A549 (cell line): ENCODE results near the gene TBC1D14.

ENCODE experiments used
- BHLHE40 ChIP-seq: IDR thresholded peaks from 2 replicates; pipeline ENCODE4 v1.6.1; 2012; ENCODE audit warnings: low read depth, low read length, inconsistent platforms
- CEBPB ChIP-seq, 2 experiments: fragments of >200 bp in 1 of 2; sonication (Bioruptor Twin) in 1 of 2; formaldehyde crosslinking in 1 of 2; IDR thresholded peaks; 2 replicates each; pipeline ENCODE4 v1.6.1; 2012 to 2016
- CHD4 ChIP-seq: fragments of 200-600 bp; sonication (generic); IDR thresholded peaks from 2 replicates; pipeline ENCODE4 v1.6.1; 2016; ENCODE audit warnings: antibody characterized with exemption, mild to moderate bottlenecking, borderline replicate concordance
- CTCF ChIP-seq: fragments of >200 bp; sonication (Bioruptor Twin); formaldehyde crosslinking; IDR thresholded peaks from 3 replicates; pipeline ENCODE4 v1.5.1; 2016
- ESRRA ChIP-seq: fragments of 150-350 bp; IDR thresholded peaks from 2 replicates; pipeline ENCODE4 v1.6.1; 2014; ENCODE audit warnings: mild to moderate bottlenecking, low read length, borderline replicate concordance
- MAZ ChIP-seq: fragments of 150-350 bp; IDR thresholded peaks from 2 replicates; pipeline ENCODE4 v1.6.1; 2014; ENCODE audit warnings: antibody characterized with exemption, low read depth, low read length, borderline replicate concordance
- MYC ChIP-seq: IDR thresholded peaks from 2 replicates; pipeline ENCODE4 v1.6.1; 2012; ENCODE audit warnings: mild to moderate bottlenecking, inconsistent platforms, low read length, improper control_type of control experiment, borderline replicate concordance
- POLR2AphosphoS2 ChIP-seq: conservative IDR thresholded peaks from 2 replicates; pipeline ENCODE4 v1.6.1; 2012; ENCODE audit warnings: low read length, improper control_type of control experiment, inconsistent platforms

- TF ChIP-seq BHLHE40 (no peak), CEBPB (IDR thresholded peaks at IDR 0.05) (no peak), CHD4 (no peak), MYC (no peak), CTCF (no peak), POLR2AphosphoS2 (no peak), MAZ (no peak), ESRRA (no peak)
Observed at GRCh38 chr4:6894528-6895498, 14.8 kb upstream of the TBC1D14 start.
